Right atrium auricular region (tissue), 2 donors: ENCODE measurements around the gene MRPL27. TPM values are rescaled to one million over a fixed set of nuclear protein-coding genes. Genes with fewer than 3 reads are reported as not detected.
A peak's percentile ranks its signal among the peaks of the same experiment; 100 is the strongest.
"Not testable (repeated sequence)": the region's sequence is repeated elsewhere in the genome, so short reads cannot be mapped to it uniquely, and the experiment has no call there.

Experiments
- DNase-seq: peaks from one replicate; pipeline ENCODE4 v3.0.0-alpha.2; 2019; ENCODE audit warnings: low spot score
- H3K27ac ChIP-seq, 2 donors: fragments of 200-600 bp; sonication (generic); 1 replicate in 1 of 2; 2 replicates in 1 of 2; pipeline ENCODE4 v1.5.1; 2016 to 2019
- H3K27me3 ChIP-seq, 2 donors: fragments of 200-600 bp; sonication (generic); one replicate each; pipeline versions ENCODE4 v1.5.1 to v1.6.0; 2017 to 2019
- H3K36me3 ChIP-seq: fragments of 200-600 bp; sonication (generic); one replicate; pipeline ENCODE4 v1.5.1; 2016
- H3K4me1 ChIP-seq, 2 donors: fragments of 200-600 bp; sonication (generic); one replicate each; pipeline versions ENCODE4 v1.5.1 to v1.6.0; 2017 to 2019
- H3K4me3 ChIP-seq, 2 donors: fragments of 200-600 bp; sonication (generic); 1 replicate in 1 of 2; 2 replicates in 1 of 2; pipeline ENCODE4 v1.5.1; 2017 to 2019; ENCODE audit warnings: mild to moderate bottlenecking in 1 of 2, moderate library complexity in 1 of 2
- H3K9me3 ChIP-seq, 2 donors: fragments of 200-600 bp; sonication (generic); one replicate each; pipeline ENCODE4 v1.5.1; 2019
- CTCF ChIP-seq, 2 donors: fragments of 200-600 bp; sonication (generic); IDR thresholded peaks; one replicate each; pipeline ENCODE4 v1.5.1; 2019; ENCODE audit warnings: antibody characterized with exemption in 2 of 2
- total RNA-seq, 2 donors: library from RNA; depleted of rRNA; stranded (reverse); fragments of >200 nt; gene quantifications; one replicate each; pipeline ENCODE4 v1.1.0, GENCODE V29; 2016

Gene MRPL27
- total RNA-seq: 10 to 100 TPM; 87.1 to 91.0 TPM

GRCh38 chr17:50372758-50373556 lies at the start of gene MRPL27, which contains the start of gene EME1:
Gene MRPL27 (minus strand): TSS chr17:50373184. CDS start chr17:50373170, 14 bp downstream.
Gene EME1 (plus strand): TSS chr17:50373229. CDS start chr17:50375209, 1,980 bp downstream.
- H3K4me1 ChIP-seq: peaks cover 0 to 22% of the 10 kb centered on the region in 2 donors
- no peaks in the 10 kb centered on the region for H3K9me3 ChIP-seq
- DNase-seq: peak; percentile 89
- no peaks in the 10 kb centered on the region for H3K27me3 ChIP-seq
- H3K27ac ChIP-seq: peak within 1 kb of the TSS; percentile 90 to 91
- no peak for TF ChIP-seq CTCF (IDR thresholded peaks at IDR 0.05)
- H3K4me3 ChIP-seq: peak within 1 kb of the TSS; percentile 65 to 89
- peaks cover 26% of the 10 kb centered on the region for H3K36me3 ChIP-seq

- Histone ChIP-seq H3K36me3 (no peaks in the 10 kb centered on the region), H3K27ac (no peak overlapping the region), H3K4me1 (peaks cover 0 to 40% of the 10 kb centered on the region in 2 donors), H3K27me3 (no peaks in the 10 kb centered on the region), H3K9me3 (no peaks in the 10 kb centered on the region), H3K4me3 (no peak overlapping the region)
- no peak for DNase-seq
- no peak for TF ChIP-seq CTCF (IDR thresholded peaks at IDR 0.05)
These were observed 49.8 kb upstream of the MRPL27 start for GRCh38 chr17:50422738-50423137.

GRCh38 chr17:50421308-50422051 lies 48.5 kb upstream of the MRPL27 start:
- DNase-seq: no peak
- Histone ChIP-seq H3K9me3 (no peaks in the 10 kb centered on the region), H3K27me3 (no peaks in the 10 kb centered on the region), H3K27ac (peak overlapping the region; percentile 55 to 60), H3K4me3 (peak overlapping the region in 1 of 2 donors; percentile 30), H3K36me3 (no peaks in the 10 kb centered on the region), H3K4me1 (peaks cover 0 to 27% of the 10 kb centered on the region in 2 donors)
- TF ChIP-seq CTCF (IDR thresholded peaks at IDR 0.05): no peak

GRCh38 chr17:50420419-50421112 lies 47.6 kb upstream of the MRPL27 start:
- Histone ChIP-seq H3K36me3 (no peaks in the 10 kb centered on the region), H3K27ac (peak overlapping the region; percentile 55 to 60), H3K27me3 (no peaks in the 10 kb centered on the region), H3K9me3 (no peaks in the 10 kb centered on the region), H3K4me3 (no peak overlapping the region), H3K4me1 (peaks cover 0 to 23% of the 10 kb centered on the region in 2 donors)
- TF ChIP-seq CTCF (IDR thresholded peaks at IDR 0.05): no peak
- peak; percentile 65 for DNase-seq

- not testable (repeated sequence) for H3K36me3 ChIP-seq, H3K27me3 ChIP-seq, H3K4me3 ChIP-seq, H3K9me3 ChIP-seq, DNase-seq
- Histone ChIP-seq H3K27ac (peak overlapping the region in 1 of 2 donors; percentile 60), H3K4me1 (peaks cover 0 to 13% of the 10 kb centered on the region in 2 donors)
These were observed 46.6 kb upstream of the MRPL27 start for GRCh38 chr17:50419577-50419976.
